HL-60/S4 (cell line): ENCODE results near the gene HOXB4.

Experiments used
- in situ Hi-C: fragments of 300-500 bp; cut with MboI; formaldehyde crosslinking; loops from 2 replicates; pipeline ENCODE4 v1.14.3; 2022; ENCODE audit warnings: low sequenced_read_pairs

Gene HOXB4

GRCh38 chr17:48601539-48602425, 23.6 kb upstream of the HOXB4 start:
- in situ Hi-C loops = no loop called here

GRCh38 chr17:48601207-48601538, 23.0 kb upstream of the HOXB4 start:
- in situ Hi-C loops = no loop called here

GRCh38 chr17:48600244-48601098, 22.3 kb upstream of the HOXB4 start:
- in situ Hi-C loops = no loop called here

- in situ Hi-C loops = no loop called here
These were observed 21.2 kb upstream of the HOXB4 start for GRCh38 chr17:48599354-48599753.

GRCh38 chr17:48598736-48599135, 20.6 kb upstream of the HOXB4 start:
- in situ Hi-C loops = no loop called here

GRCh38 chr17:48597778-48598631, 19.9 kb upstream of the HOXB4 start:
- in situ Hi-C loops = no loop called here

- in situ Hi-C loops = no loop called here
These were observed 19.3 kb upstream of the HOXB4 start for GRCh38 chr17:48597528-48597777.

- in situ Hi-C loops = no loop called here
These were observed 18.8 kb upstream of the HOXB4 start for GRCh38 chr17:48596735-48597527.

- in situ Hi-C loops = no loop called here
These were observed 18.0 kb upstream of the HOXB4 start for GRCh38 chr17:48596000-48596734.

GRCh38 chr17:48595278-48595999, 17.3 kb upstream of the HOXB4 start:
- in situ Hi-C loops = no loop called here

- in situ Hi-C loops = no loop called here
These were observed 16.6 kb upstream of the HOXB4 start for GRCh38 chr17:48594538-48595277.

GRCh38 chr17:48593840-48594537, 15.8 kb upstream of the HOXB4 start:
- in situ Hi-C loops = no loop called here

- in situ Hi-C loops = no loop called here
These were observed 15.1 kb upstream of the HOXB4 start, which contains the start of gene HOXB5 for GRCh38 chr17:48593126-48593829. TSS of gene HOXB5 (minus strand) at chr17:48593779. CDS start at chr17:48593682, 97 bp downstream.

GRCh38 chr17:48592577-48592976, 14.4 kb upstream of the HOXB4 start:
- in situ Hi-C loops = no loop called here

- in situ Hi-C loops = no loop called here
These were observed 13.9 kb upstream of the HOXB4 start for GRCh38 chr17:48592057-48592514.

- in situ Hi-C loops = no loop called here
These were observed 13.3 kb upstream of the HOXB4 start for GRCh38 chr17:48591255-48592056.
